Caco-2 (cell line): ENCODE measurements around the gene CAVIN1. TPM values are rescaled to one million over a fixed set of nuclear protein-coding genes. Genes with fewer than 3 reads are reported as not detected.
"Not testable (repeated sequence)": the region's sequence is repeated elsewhere in the genome, so short reads cannot be mapped to it uniquely, and the experiment has no call there.

ENCODE experiments used
- BruUV-seq: library from RNA; stranded (reverse); fragments of 400-500 nt; replicated peaks from 2 replicates; lab custom pipeline; 2021; lab: Mats Ljungman, UMichigan
- CTCF ChIA-PET: fragments of 300-600 bp; sonication (Branson Sonifier 250); formaldehyde crosslinking; loops from one replicate; lab custom pipeline; 2022; ENCODE audit warnings: antibody characterized with exemption; lab: Charles Lee
- POLR2A ChIA-PET: fragments of 300-600 bp; sonication (Branson Sonifier 250); formaldehyde crosslinking; loops from one replicate; lab custom pipeline; 2022; ENCODE audit warnings: antibody characterized with exemption; lab: Charles Lee
- DNase-seq, 2 experiments: peaks; one replicate each; pipeline versions ENCODE4 v3.0.0 to v3.0.0-alpha.2; 2020 to 2022
- H3K27me3 ChIP-seq: replicated peaks from 2 replicates; pipeline ENCODE4 v1.6.0; 2011; ENCODE audit warnings: low read length; ENCODE audit not compliant: control insufficient read depth, insufficient read depth
- H3K36me3 ChIP-seq: 2 replicates; pipeline ENCODE4 v1.5.1; 2011; ENCODE audit warnings: low read length; ENCODE audit not compliant: control insufficient read depth, insufficient read depth
- H3K4me1 ChIP-seq: fragments of 250-450 bp; sonication (Bioruptor Pico); 2 replicates; pipeline ENCODE4 v1.5.1; 2020; ENCODE audit warnings: mild to moderate bottlenecking
- H3K4me3 ChIP-seq: 2 replicates; pipeline ENCODE4 v1.5.1; 2011; ENCODE audit warnings: low read depth, mild to moderate bottlenecking, control low read depth, low read length
- H3K9me3 ChIP-seq: fragments of 250-450 bp; sonication (Bioruptor Pico); 2 replicates; pipeline ENCODE4 v1.5.1; 2020; ENCODE audit warnings: mild to moderate bottlenecking, moderate library complexity
- H3K27ac Mint-ChIP-seq: one replicate; pipeline ENCODE4 v1.8.0; 2022; ENCODE audit warnings: mixed read lengths; ENCODE audit not compliant: unreplicated experiment
- H3K27me3 Mint-ChIP-seq: one replicate; pipeline ENCODE4 v1.8.0; 2022; ENCODE audit warnings: mixed read lengths; ENCODE audit not compliant: insufficient read depth, unreplicated experiment
- H3K36me3 Mint-ChIP-seq: one replicate; pipeline ENCODE4 v1.8.0; 2022; ENCODE audit warnings: mild to moderate bottlenecking, mixed read lengths; ENCODE audit not compliant: insufficient read depth, unreplicated experiment
- H3K4me1 Mint-ChIP-seq: one replicate; pipeline ENCODE4 v1.8.0; 2022; ENCODE audit warnings: low read depth, mixed read lengths; ENCODE audit not compliant: unreplicated experiment
- H3K4me3 Mint-ChIP-seq: one replicate; pipeline ENCODE4 v1.8.0; 2022; ENCODE audit warnings: mild to moderate bottlenecking, moderate library complexity, mixed read lengths; ENCODE audit not compliant: unreplicated experiment
- H3K9me3 Mint-ChIP-seq: one replicate; pipeline ENCODE4 v1.8.0; 2022; ENCODE audit warnings: mixed read lengths; ENCODE audit not compliant: unreplicated experiment
- CTCF ChIP-seq, 2 experiments: fragments of 200-600 bp in 1 of 2; IDR thresholded peaks; 1 replicate in 1 of 2; 2 replicates in 1 of 2; pipeline versions ENCODE4 v1.5.1 to v1.8.0; 2011 to 2022; ENCODE audit warnings: antibody characterized with exemption in 1 of 2, control low read depth in 1 of 2, inconsistent platforms in 1 of 2, low read depth in 1 of 2, low read length in 1 of 2, mild to moderate bottlenecking in 1 of 2, moderate library complexity in 1 of 2; ENCODE audit not compliant: insufficient read depth in 1 of 2, severe bottlenecking in 1 of 2, unreplicated experiment in 1 of 2
- intact Hi-C: fragments of 100-400 bp; cut with micrococcal nuclease; formaldehyde crosslinking; loops from one replicate; pipeline ENCODE4 v1.10.0; 2022; ENCODE audit not compliant: unreplicated experiment
- total RNA-seq: library from RNA; stranded (reverse); gene quantifications from 2 replicates; pipeline ENCODE4 v1.2.3, GENCODE V29; 2022

Gene CAVIN1
- total RNA-seq, 1 experiment from 2014 or later: 173 TPM

DNA sequence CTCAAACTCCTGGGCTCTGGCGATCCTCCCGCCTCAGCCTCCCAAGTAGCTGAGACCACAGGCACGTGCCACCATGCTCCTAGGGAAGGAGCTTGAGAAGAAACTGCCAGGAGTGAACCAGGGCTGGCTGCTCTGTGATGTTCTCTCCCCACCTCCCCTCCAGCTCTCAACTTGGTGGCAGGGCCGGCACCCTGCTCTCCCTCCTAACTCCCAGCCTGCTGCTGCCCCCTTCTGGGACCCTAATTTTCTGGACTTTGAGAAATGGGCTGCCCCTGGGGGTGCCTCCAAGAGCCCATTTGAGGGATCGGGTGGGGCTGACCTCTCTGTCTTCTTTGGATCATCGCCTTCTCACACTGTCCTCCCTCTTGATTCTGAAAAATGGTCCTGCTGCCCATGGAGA lies 19.9 kb downstream of the CAVIN1 start:
- no peak overlapping the region for H3K27ac Mint-ChIP-seq
- TF ChIP-seq CTCF (IDR thresholded peaks at IDR 0.05; ENCODE audit: insufficient read depth in 1 of 2, low read depth in 1 of 2, low read length in 1 of 2, severe bottlenecking in 1 of 2, unreplicated experiment in 1 of 2): peak; percentile 20 to 28
- POLR2A ChIA-PET: interaction anchor here (1.0 kb wide), 1 partner anchor 20 kb away, joined by 3 read pairs; the partner anchor contains the start of gene CAVIN1

DNA sequence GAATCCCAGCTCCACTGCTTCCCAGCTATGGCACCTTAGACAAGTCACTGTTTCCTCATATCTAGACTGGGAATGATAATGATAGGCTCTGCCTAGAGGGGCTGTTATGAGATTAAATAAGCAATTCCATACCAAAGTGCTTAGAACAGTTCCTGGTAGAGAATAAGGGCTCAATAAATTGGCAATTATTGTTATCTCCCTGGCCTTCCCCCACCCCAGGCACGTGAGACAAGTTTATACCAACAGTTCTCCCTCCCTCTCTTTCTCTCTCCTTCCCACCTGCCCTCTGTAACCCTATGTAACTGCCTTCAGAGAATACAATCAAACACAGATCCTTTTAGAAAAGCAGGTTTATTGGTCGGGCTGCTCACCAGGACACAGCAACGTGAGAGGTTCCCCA lies 20.9 kb downstream of the CAVIN1 start:
- Histone ChIP-seq H3K9me3 (no peaks in the 10 kb centered on the region), H3K4me1 (peaks cover 37% of the 10 kb centered on the region), H3K36me3 (no peaks in the 10 kb centered on the region), H3K27me3 (no peaks in the 10 kb centered on the region), H3K4me3 (no peak overlapping the region)
- no peak for TF ChIP-seq CTCF (IDR thresholded peaks at IDR 0.05; ENCODE audit: insufficient read depth in 1 of 2, low read depth in 1 of 2, low read length in 1 of 2, severe bottlenecking in 1 of 2, unreplicated experiment in 1 of 2)
- peaks cover 29% of the 10 kb centered on the region for H3K4me1 Mint-ChIP-seq
- intact Hi-C loops: no loop called here
- POLR2A ChIA-PET: no interaction called here
- no peak for DNase-seq
- H3K4me3 Mint-ChIP-seq: no peak overlapping the region
- BruUV-seq: no TSS peak
- CTCF ChIA-PET: interaction anchor here (1.0 to 1.8 kb wide), 4 partner anchors 13 to 115 kb away, joined by 4 to 10 read pairs (median 5); partner anchors contain the start of genes CAVIN1 and STAT3
- H3K27ac Mint-ChIP-seq: peak overlapping the region; percentile 91
- H3K9me3 Mint-ChIP-seq: no peaks in the 10 kb centered on the region
- H3K36me3 Mint-ChIP-seq: peaks cover 46% of the 10 kb centered on the region
- no peaks in the 10 kb centered on the region for H3K27me3 Mint-ChIP-seq

More for the DNA sequence above, 19.9 kb downstream of the CAVIN1 start:
- CTCF ChIA-PET: interaction anchor here (0.7 to 1.8 kb wide), 8 partner anchors 15 to 208 kb away, joined by 3 to 10 read pairs (median 4); partner anchors contain the start of genes CAVIN1 and STAT3
- peaks cover 40% of the 10 kb centered on the region for H3K4me1 Mint-ChIP-seq
- H3K9me3 ChIP-seq: no peaks in the 10 kb centered on the region
- H3K27me3 ChIP-seq: no peaks in the 10 kb centered on the region
- peaks cover 37% of the 10 kb centered on the region for H3K4me1 ChIP-seq
- intact Hi-C loops: no loop called here
- H3K27me3 Mint-ChIP-seq: no peaks in the 10 kb centered on the region
- no peak overlapping the region for H3K4me3 ChIP-seq
- H3K9me3 Mint-ChIP-seq: no peaks in the 10 kb centered on the region
- H3K36me3 Mint-ChIP-seq: peaks cover 52% of the 10 kb centered on the region
- TSS peak; percentile 77 for BruUV-seq
- H3K36me3 ChIP-seq: no peaks in the 10 kb centered on the region
- DNase-seq: peak in 1 of 2 experiments; percentile 47
- no peak overlapping the region for H3K4me3 Mint-ChIP-seq

DNA sequence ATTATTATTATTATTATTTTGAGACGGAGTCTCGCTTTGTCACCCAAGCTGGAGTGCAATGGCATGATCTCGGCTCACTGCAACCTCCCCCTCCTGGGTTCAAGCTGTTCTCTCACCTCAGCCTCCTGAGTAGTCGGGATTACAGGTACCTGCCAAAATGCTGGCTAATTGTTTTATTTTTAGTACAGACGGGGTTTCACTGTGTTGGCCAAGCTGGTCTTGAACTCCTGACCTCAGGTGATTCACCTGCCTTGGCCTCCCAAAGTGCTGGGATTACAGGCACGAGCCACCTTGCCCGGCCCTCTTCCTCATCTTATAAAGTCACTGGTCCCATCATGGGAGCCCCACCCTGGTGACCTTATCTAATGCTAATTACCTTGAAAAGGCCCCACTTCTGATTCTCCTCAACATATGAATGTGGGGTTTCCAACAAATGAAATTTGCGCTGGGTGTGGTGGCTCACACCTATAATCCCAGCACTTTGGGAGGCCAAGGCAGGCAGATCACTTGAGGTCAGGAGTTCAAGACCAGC lies 22.1 kb downstream of the CAVIN1 start:
- BruUV-seq, CTCF ChIA-PET: not testable (repeated sequence)
- POLR2A ChIA-PET: interaction anchor here (1.6 kb wide), 1 partner anchor 13 kb away, joined by 8 read pairs; the partner anchor contains the start of gene STAT3

More for the DNA sequence above, 22.1 kb downstream of the CAVIN1 start:
- H3K9me3 ChIP-seq, H3K27me3 Mint-ChIP-seq, H3K27me3 ChIP-seq, H3K36me3 ChIP-seq, intact Hi-C loops, DNase-seq, H3K4me3 ChIP-seq, H3K4me3 Mint-ChIP-seq, H3K9me3 Mint-ChIP-seq: not testable (repeated sequence)
- H3K4me1 Mint-ChIP-seq: peaks cover 29% of the 10 kb centered on the region
- peaks cover 37% of the 10 kb centered on the region for H3K4me1 ChIP-seq
- H3K36me3 Mint-ChIP-seq: peaks cover 36% of the 10 kb centered on the region
- peak overlapping the region; percentile 91 for H3K27ac Mint-ChIP-seq
